Natural killer cell treated with Interleukin-12 subunit alpha and Interleukin-12 subunit beta and Interleukin-15 and Interleukin-18, amount 100 ng/mL, for 72 hours (primary cell): ENCODE measurements around the gene TMEM117. TPM values are rescaled to one million over a fixed set of nuclear protein-coding genes. Genes with fewer than 3 reads are reported as not detected.

Source experiments
- ATAC-seq, 2 donors: fragments of 150-1000 bp; cut with Tn5 transposase in 1 of 2; sonication (Bioruptor Pico), chemical (Tn5 transposase) in 1 of 2; 2 replicates each; pipeline ENCODE4 v1.10.0; 2021
- DNase-seq: peaks from one replicate; pipeline ENCODE4 v3.0.0; 2022; ENCODE audit warnings: low spot score
- H3K27ac Mint-ChIP-seq, 2 donors: 1 replicate in 1 of 2; 2 replicates in 1 of 2; pipeline ENCODE4 v1.8.0; 2022; ENCODE audit warnings: mixed read lengths in 2 of 2, mild to moderate bottlenecking in 1 of 2, moderate library complexity in 1 of 2
- H3K27me3 Mint-ChIP-seq, 2 donors: 1 replicate in 1 of 2; 2 replicates in 1 of 2; pipeline ENCODE4 v1.8.0; 2022; ENCODE audit warnings: mixed read lengths in 2 of 2
- H3K36me3 Mint-ChIP-seq: one replicate; pipeline ENCODE4 v1.8.0; 2022; ENCODE audit warnings: mixed read lengths
- H3K4me1 Mint-ChIP-seq, 2 donors: 1 replicate in 1 of 2; 2 replicates in 1 of 2; pipeline ENCODE4 v1.8.0; 2022; ENCODE audit warnings: low read depth in 2 of 2, mixed read lengths in 2 of 2, mild to moderate bottlenecking in 1 of 2
- H3K4me3 Mint-ChIP-seq: one replicate; pipeline ENCODE4 v1.8.0; 2022; ENCODE audit warnings: mixed read lengths
- H3K9me3 Mint-ChIP-seq: 2 replicates; pipeline ENCODE4 v1.8.0; 2022; ENCODE audit warnings: mixed read lengths
- total RNA-seq, 2 donors: library from RNA; stranded (reverse); gene quantifications; one replicate each; pipeline ENCODE4 v1.2.3, GENCODE V29; 2022

Gene TMEM117
- total RNA-seq, 2 donors from 2014 or later = 2.4 to 5.0 TPM

- ATAC-seq (no peak), DNase-seq (no peak)
- Mint-ChIP-seq H3K27me3 (no peaks in the 10 kb centered on the region), H3K27ac (no peak overlapping the region), H3K4me1 (no peaks in the 10 kb centered on the region), H3K9me3 (peaks cover 13% of the 10 kb centered on the region), H3K36me3 (peaks cover 8% of the 10 kb centered on the region), H3K4me3 (no peak overlapping the region)
Measured at GRCh38 chr12:43973385-43973784, 137.5 kb downstream of the TMEM117 start.

- H3K4me1 Mint-ChIP-seq = no peaks in the 10 kb centered on the region
- H3K27ac Mint-ChIP-seq = no peak overlapping the region
- H3K9me3 Mint-ChIP-seq = peaks cover 18% of the 10 kb centered on the region
- H3K4me3 Mint-ChIP-seq = no peak overlapping the region
- peaks cover 8% of the 10 kb centered on the region for H3K36me3 Mint-ChIP-seq
- no peaks in the 10 kb centered on the region for H3K27me3 Mint-ChIP-seq
- DNase-seq = no peak
- ATAC-seq = no peak
Measured at GRCh38 chr12:43973993-43974392, 138.1 kb downstream of the TMEM117 start.

- Mint-ChIP-seq H3K27ac (no peak overlapping the region), H3K27me3 (no peaks in the 10 kb centered on the region), H3K9me3 (peaks cover 14% of the 10 kb centered on the region), H3K4me1 (no peaks in the 10 kb centered on the region), H3K4me3 (no peak overlapping the region), H3K36me3 (peaks cover 8% of the 10 kb centered on the region)
- ATAC-seq (no peak), DNase-seq (no peak)
Measured at GRCh38 chr12:43976027-43976426, 140.1 kb downstream of the TMEM117 start.

- H3K4me3 Mint-ChIP-seq = no peak overlapping the region
- peaks cover 14% of the 10 kb centered on the region for H3K9me3 Mint-ChIP-seq
- no peak for DNase-seq
- peaks cover 8% of the 10 kb centered on the region for H3K36me3 Mint-ChIP-seq
- H3K27me3 Mint-ChIP-seq = no peaks in the 10 kb centered on the region
- ATAC-seq = no peak
- H3K4me1 Mint-ChIP-seq = no peaks in the 10 kb centered on the region
- H3K27ac Mint-ChIP-seq = no peak overlapping the region
Measured at GRCh38 chr12:43978556-43978955, 142.7 kb downstream of the TMEM117 start.

GRCh38 chr12:43979450-43979849 lies 143.6 kb downstream of the TMEM117 start:
- Mint-ChIP-seq H3K4me1 (no peaks in the 10 kb centered on the region), H3K9me3 (peaks cover 14% of the 10 kb centered on the region), H3K27me3 (no peaks in the 10 kb centered on the region), H3K36me3 (peaks cover 8% of the 10 kb centered on the region), H3K27ac (no peak overlapping the region), H3K4me3 (no peak overlapping the region)
- no peak for DNase-seq
- ATAC-seq = no peak

- Mint-ChIP-seq H3K4me3 (no peak overlapping the region), H3K27ac (no peak overlapping the region), H3K36me3 (peaks cover 8% of the 10 kb centered on the region), H3K27me3 (no peaks in the 10 kb centered on the region), H3K9me3 (peaks cover 14% of the 10 kb centered on the region), H3K4me1 (no peaks in the 10 kb centered on the region)
- ATAC-seq (no peak), DNase-seq (no peak)
Measured at GRCh38 chr12:43980627-43981191, 144.8 kb downstream of the TMEM117 start.

GRCh38 chr12:43981726-43982125 lies 145.8 kb downstream of the TMEM117 start:
- DNase-seq = no peak
- no peaks in the 10 kb centered on the region for H3K27me3 Mint-ChIP-seq
- H3K4me1 Mint-ChIP-seq = no peaks in the 10 kb centered on the region
- H3K27ac Mint-ChIP-seq = no peak overlapping the region
- H3K9me3 Mint-ChIP-seq = peaks cover 14% of the 10 kb centered on the region
- ATAC-seq = no peak
- H3K4me3 Mint-ChIP-seq = no peak overlapping the region
- peaks cover 8% of the 10 kb centered on the region for H3K36me3 Mint-ChIP-seq

GRCh38 chr12:43982544-43982943 lies 146.7 kb downstream of the TMEM117 start:
- Mint-ChIP-seq H3K9me3 (peaks cover 14% of the 10 kb centered on the region), H3K4me3 (no peak overlapping the region), H3K27me3 (no peaks in the 10 kb centered on the region), H3K36me3 (peaks cover 7% of the 10 kb centered on the region), H3K4me1 (no peaks in the 10 kb centered on the region), H3K27ac (no peak overlapping the region)
- ATAC-seq (no peak), DNase-seq (no peak)

GRCh38 chr12:43988838-43989560 lies 153.1 kb downstream of the TMEM117 start:
- no peaks in the 10 kb centered on the region for H3K27me3 Mint-ChIP-seq
- no peak overlapping the region for H3K27ac Mint-ChIP-seq
- no peaks in the 10 kb centered on the region for H3K36me3 Mint-ChIP-seq

GRCh38 chr12:43992856-43993255 lies 157.0 kb downstream of the TMEM117 start:
- peaks cover 0 to 5% of the 10 kb centered on the region in 2 donors for H3K4me1 Mint-ChIP-seq
- DNase-seq (no peak), ATAC-seq (no peak)
- no peaks in the 10 kb centered on the region for H3K9me3 Mint-ChIP-seq
- no peaks in the 10 kb centered on the region for H3K27me3 Mint-ChIP-seq
- no peaks in the 10 kb centered on the region for H3K36me3 Mint-ChIP-seq
- H3K4me3 Mint-ChIP-seq = no peak overlapping the region
- H3K27ac Mint-ChIP-seq = no peak overlapping the region

More at GRCh38 chr12:43988838-43989560, 153.1 kb downstream of the TMEM117 start:
- Mint-ChIP-seq H3K9me3 (no peaks in the 10 kb centered on the region), H3K4me3 (no peak overlapping the region), H3K4me1 (peaks cover 0 to 5% of the 10 kb centered on the region in 2 donors)
- ATAC-seq (no peak), DNase-seq (no peak)

- DNase-seq = no peak
- H3K27me3 Mint-ChIP-seq = no peaks in the 10 kb centered on the region
- peak; percentile 50 to 51 for ATAC-seq
- H3K4me1 Mint-ChIP-seq = no peaks in the 10 kb centered on the region
- no peaks in the 10 kb centered on the region for H3K9me3 Mint-ChIP-seq
- no peak overlapping the region for H3K4me3 Mint-ChIP-seq
- no peaks in the 10 kb centered on the region for H3K36me3 Mint-ChIP-seq
- no peak overlapping the region for H3K27ac Mint-ChIP-seq
Measured at GRCh38 chr12:44000309-44000952, 164.6 kb downstream of the TMEM117 start.

GRCh38 chr12:44002607-44003006 lies 166.7 kb downstream of the TMEM117 start:
- H3K4me3 Mint-ChIP-seq = no peak overlapping the region
- H3K27ac Mint-ChIP-seq = no peak overlapping the region
- no peaks in the 10 kb centered on the region for H3K9me3 Mint-ChIP-seq
- DNase-seq = no peak
- H3K27me3 Mint-ChIP-seq = no peaks in the 10 kb centered on the region
- no peak for ATAC-seq
- H3K4me1 Mint-ChIP-seq = no peaks in the 10 kb centered on the region
- H3K36me3 Mint-ChIP-seq = no peaks in the 10 kb centered on the region

- Mint-ChIP-seq H3K4me3 (no peak overlapping the region), H3K4me1 (no peaks in the 10 kb centered on the region), H3K27ac (no peak overlapping the region), H3K27me3 (no peaks in the 10 kb centered on the region), H3K9me3 (peaks cover 4% of the 10 kb centered on the region), H3K36me3 (peaks cover 4% of the 10 kb centered on the region)
- DNase-seq (no peak), ATAC-seq (no peak)
Measured at GRCh38 chr12:44003721-44004120, 167.8 kb downstream of the TMEM117 start.

- no peaks in the 10 kb centered on the region for H3K36me3 Mint-ChIP-seq
- H3K27me3 Mint-ChIP-seq = no peaks in the 10 kb centered on the region
- DNase-seq (no peak), ATAC-seq (no peak)
- H3K4me3 Mint-ChIP-seq = no peak overlapping the region
- no peaks in the 10 kb centered on the region for H3K4me1 Mint-ChIP-seq
- H3K27ac Mint-ChIP-seq = no peak overlapping the region
- H3K9me3 Mint-ChIP-seq = no peaks in the 10 kb centered on the region
Measured at GRCh38 chr12:44015333-44015941, 179.6 kb downstream of the TMEM117 start.
